ENCODE measurements around the gene LDLRAD3. TPM values are rescaled to one million over a fixed set of nuclear protein-coding genes. Genes with fewer than 3 reads are reported as not detected.

The LDLRAD3 gene
- total RNA-seq, 1 donor from 2014 or later = 14.9 TPM

GRCh38 chr11:36121054-36121453 is 177.2 kb downstream of the LDLRAD3 start:
- Histone ChIP-seq H4K20me1 (ENCODE audit: insufficient read depth, low read length) (no peaks in the 10 kb centered on the region), H3K4me3 (ENCODE audit: insufficient read depth, low read depth, low read length) (no peak overlapping the region), H3K4me2 (ENCODE audit: low read length) (no peak overlapping the region), H3K9ac (ENCODE audit: low read length) (no peak overlapping the region), H3K79me2 (ENCODE audit: insufficient read depth, low read length) (no peaks in the 10 kb centered on the region), H3K27me3 (ENCODE audit: insufficient read depth, low read length) (no peaks in the 10 kb centered on the region), H3K4me1 (ENCODE audit: insufficient read depth, low read length) (peaks cover 6% of the 10 kb centered on the region), H3K36me3 (ENCODE audit: insufficient read depth, low read length) (no peaks in the 10 kb centered on the region), H3K9me3 (ENCODE audit: insufficient read depth, low read depth, low read length) (no peaks in the 10 kb centered on the region), H2AFZ (ENCODE audit: low read depth, low read length) (no peak overlapping the region), H3K27ac (ENCODE audit: low read depth, low read length) (no peak overlapping the region)
- H3K27me3 Mint-ChIP-seq (ENCODE audit: low read depth, unreplicated experiment) = no peaks in the 10 kb centered on the region
- H3K4me1 Mint-ChIP-seq (ENCODE audit: low read depth, unreplicated experiment) = peaks cover 12% of the 10 kb centered on the region
- peaks cover 2% of the 10 kb centered on the region for H3K36me3 Mint-ChIP-seq (ENCODE audit: low read depth, unreplicated experiment)
- DNase-seq (ENCODE audit: low read depth) = no peak
- no peaks in the 10 kb centered on the region for H3K9me3 Mint-ChIP-seq (ENCODE audit: unreplicated experiment)
- no peak overlapping the region for H3K4me3 Mint-ChIP-seq (ENCODE audit: unreplicated experiment)
- TF ChIP-seq CTCF (IDR thresholded peaks at IDR 0.05; ENCODE audit: insufficient read depth, low read depth, low read length) (no peak), EZH2 (IDR thresholded peaks at IDR 0.05; ENCODE audit: insufficient read depth, low read length) (no peak)
- FAIRE-seq = no peak
- H3K27ac Mint-ChIP-seq (ENCODE audit: unreplicated experiment) = no peak overlapping the region

- FAIRE-seq (no peak), DNase-seq (ENCODE audit: low read depth) (no peak)
- H4K20me1 ChIP-seq (ENCODE audit: insufficient read depth, low read length) = no peaks in the 10 kb centered on the region
- H2AFZ ChIP-seq (ENCODE audit: low read depth, low read length) = no peak overlapping the region
- H3K36me3 ChIP-seq (ENCODE audit: insufficient read depth, low read length) = no peaks in the 10 kb centered on the region
- no peak for TF ChIP-seq EZH2 (IDR thresholded peaks at IDR 0.05; ENCODE audit: insufficient read depth, low read length)
- no peak for TF ChIP-seq CTCF (IDR thresholded peaks at IDR 0.05; ENCODE audit: insufficient read depth, low read depth, low read length)
- Mint-ChIP-seq H3K4me1 (ENCODE audit: low read depth, unreplicated experiment) (peaks cover 11% of the 10 kb centered on the region), H3K4me3 (ENCODE audit: unreplicated experiment) (no peak overlapping the region), H3K36me3 (ENCODE audit: low read depth, unreplicated experiment) (peaks cover 2% of the 10 kb centered on the region), H3K9me3 (ENCODE audit: unreplicated experiment) (no peaks in the 10 kb centered on the region), H3K27ac (ENCODE audit: unreplicated experiment) (no peak overlapping the region), H3K27me3 (ENCODE audit: low read depth, unreplicated experiment) (no peaks in the 10 kb centered on the region)
- no peak overlapping the region for H3K4me2 ChIP-seq (ENCODE audit: low read length)
- no peak overlapping the region for H3K9ac ChIP-seq (ENCODE audit: low read length)
- H3K9me3 ChIP-seq (ENCODE audit: insufficient read depth, low read depth, low read length) = no peaks in the 10 kb centered on the region
- H3K79me2 ChIP-seq (ENCODE audit: insufficient read depth, low read length) = no peaks in the 10 kb centered on the region
- H3K27ac ChIP-seq (ENCODE audit: low read depth, low read length) = no peak overlapping the region
- H3K4me3 ChIP-seq (ENCODE audit: insufficient read depth, low read depth, low read length) = no peak overlapping the region
- H3K27me3 ChIP-seq (ENCODE audit: insufficient read depth, low read length) = no peaks in the 10 kb centered on the region
- peaks cover 6% of the 10 kb centered on the region for H3K4me1 ChIP-seq (ENCODE audit: insufficient read depth, low read length)
Observed at GRCh38 chr11:36122671-36123070, 178.8 kb downstream of the LDLRAD3 start.

GRCh38 chr11:36123336-36124101 is 179.7 kb downstream of the LDLRAD3 start:
- H3K9me3 ChIP-seq (ENCODE audit: insufficient read depth, low read depth, low read length) = no peaks in the 10 kb centered on the region

More at GRCh38 chr11:36123336-36124101, 179.7 kb downstream of the LDLRAD3 start:
- H3K4me3 Mint-ChIP-seq (ENCODE audit: unreplicated experiment) = no peak overlapping the region
- Histone ChIP-seq H3K9ac (ENCODE audit: low read length) (no peak overlapping the region), H3K27me3 (ENCODE audit: insufficient read depth, low read length) (no peaks in the 10 kb centered on the region), H4K20me1 (ENCODE audit: insufficient read depth, low read length) (no peaks in the 10 kb centered on the region), H3K79me2 (ENCODE audit: insufficient read depth, low read length) (no peaks in the 10 kb centered on the region), H3K4me3 (ENCODE audit: insufficient read depth, low read depth, low read length) (no peak overlapping the region), H2AFZ (ENCODE audit: low read depth, low read length) (no peak overlapping the region), H3K36me3 (ENCODE audit: insufficient read depth, low read length) (no peaks in the 10 kb centered on the region), H3K4me2 (ENCODE audit: low read length) (peak overlapping the region; percentile 29), H3K27ac (ENCODE audit: low read depth, low read length) (no peak overlapping the region), H3K4me1 (ENCODE audit: insufficient read depth, low read length) (peaks cover 6% of the 10 kb centered on the region)
- FAIRE-seq (no peak), DNase-seq (ENCODE audit: low read depth) (peak; percentile 4)
- no peaks in the 10 kb centered on the region for H3K9me3 Mint-ChIP-seq (ENCODE audit: unreplicated experiment)
- H3K27ac Mint-ChIP-seq (ENCODE audit: unreplicated experiment) = no peak overlapping the region
- H3K36me3 Mint-ChIP-seq (ENCODE audit: low read depth, unreplicated experiment) = peaks cover 2% of the 10 kb centered on the region
- H3K4me1 Mint-ChIP-seq (ENCODE audit: low read depth, unreplicated experiment) = peaks cover 11% of the 10 kb centered on the region
- no peaks in the 10 kb centered on the region for H3K27me3 Mint-ChIP-seq (ENCODE audit: low read depth, unreplicated experiment)
- TF ChIP-seq EZH2 (IDR thresholded peaks at IDR 0.05; ENCODE audit: insufficient read depth, low read length) (no peak), CTCF (IDR thresholded peaks at IDR 0.05; ENCODE audit: insufficient read depth, low read depth, low read length) (no peak)
